Forelimb muscle (tissue), 1 donor: ENCODE measurements around the gene ATP9A. TPM values are rescaled to one million over a fixed set of nuclear protein-coding genes. Genes with fewer than 3 reads are reported as not detected.
"Not testable (repeated sequence)": the region's sequence is repeated elsewhere in the genome, so short reads cannot be mapped to it uniquely, and the experiment has no call there.

ENCODE experiments used
- DNase-seq: peaks from one replicate; pipeline ENCODE4 v3.0.0-alpha.2; 2013; ENCODE audit warnings: low read depth
- polyA plus RNA-seq: library from polyadenylated mRNA; unstranded; fragments of 120-200 nt; gene quantifications from one replicate; pipeline ENCODE4 v1.2.1, GENCODE V29; 2013; ENCODE audit not compliant: insufficient read length

The ATP9A gene
- 63.3 TPM for polyA plus RNA-seq

- DNase-seq = no peak
These were observed at the start of gene ATP9A for GRCh38 chr20:51767867-51768758. TSS of gene ATP9A (minus strand) at chr20:51768390. CDS start at chr20:51768369, 21 bp downstream.

GRCh38 chr20:51816856-51817255 is 48.7 kb upstream of the ATP9A start:
- not testable (repeated sequence) for DNase-seq

GRCh38 chr20:51815383-51816076 is 47.3 kb upstream of the ATP9A start:
- no peak for DNase-seq

- no peak for DNase-seq
These were observed 44.7 kb upstream of the ATP9A start for GRCh38 chr20:51812861-51813260.

- DNase-seq = no peak
These were observed 43.4 kb upstream of the ATP9A start for GRCh38 chr20:51811514-51812128.

GRCh38 chr20:51811042-51811355 is 42.8 kb upstream of the ATP9A start:
- no peak for DNase-seq

GRCh38 chr20:51810155-51811041 is 42.2 kb upstream of the ATP9A start:
- no peak for DNase-seq

- no peak for DNase-seq
These were observed 39.6 kb upstream of the ATP9A start for GRCh38 chr20:51807720-51808250.

GRCh38 chr20:51804754-51805153 is 36.6 kb upstream of the ATP9A start:
- no peak for DNase-seq

GRCh38 chr20:51803148-51803854 is 35.1 kb upstream of the ATP9A start:
- no peak for DNase-seq

- DNase-seq = no peak
These were observed 34.1 kb upstream of the ATP9A start, which contains the start of gene SALL4 for GRCh38 chr20:51802170-51802751. TSS of gene SALL4 (minus strand) at chr20:51802521. CDS start at chr20:51802408, 113 bp downstream.

- DNase-seq = no peak
These were observed 33.6 kb upstream of the ATP9A start for GRCh38 chr20:51801823-51802123.

GRCh38 chr20:51801122-51801822 is 33.1 kb upstream of the ATP9A start:
- no peak for DNase-seq

- no peak for DNase-seq
These were observed 32.6 kb upstream of the ATP9A start for GRCh38 chr20:51800872-51801121.

- DNase-seq = no peak
These were observed 32.1 kb upstream of the ATP9A start for GRCh38 chr20:51800060-51800871.

GRCh38 chr20:51799401-51799860 is 31.2 kb upstream of the ATP9A start:
- no peak for DNase-seq

GRCh38 chr20:51797357-51798025 is 29.3 kb upstream of the ATP9A start:
- no peak for DNase-seq

- no peak for DNase-seq
These were observed 28.1 kb upstream of the ATP9A start for GRCh38 chr20:51796340-51796739.
